Fibroblast of villous mesenchyme (primary cell): ENCODE data around the gene EXOC2. TPM values are rescaled to one million over a fixed set of nuclear protein-coding genes. Genes with fewer than 3 reads are reported as not detected.

Source experiments
- DNase-seq: peaks from one replicate; pipeline ENCODE4 v3.0.0-alpha.2; 2010; ENCODE audit warnings: low read depth
- H3K4me3 ChIP-seq: 2 replicates; pipeline ENCODE4 v1.5.1; 2011; ENCODE audit warnings: low read depth, mild to moderate bottlenecking, low read length
- total RNA-seq: library from RNA; depleted of rRNA; stranded (reverse); fragments of >200 nt; gene quantifications from 2 replicates; pipeline ENCODE4 v1.2.3, GENCODE V29; 2012
- TF ChIP-seq, protein P1 (sequence below): IDR thresholded peaks from 2 replicates; pipeline ENCODE4 v1.5.1; 2012; ENCODE audit warnings: low read depth, mild to moderate bottlenecking, low read length; ENCODE audit not compliant: insufficient read depth

EXOC2 gene
- total RNA-seq, 1 donor = 29.8 TPM

DNA sequence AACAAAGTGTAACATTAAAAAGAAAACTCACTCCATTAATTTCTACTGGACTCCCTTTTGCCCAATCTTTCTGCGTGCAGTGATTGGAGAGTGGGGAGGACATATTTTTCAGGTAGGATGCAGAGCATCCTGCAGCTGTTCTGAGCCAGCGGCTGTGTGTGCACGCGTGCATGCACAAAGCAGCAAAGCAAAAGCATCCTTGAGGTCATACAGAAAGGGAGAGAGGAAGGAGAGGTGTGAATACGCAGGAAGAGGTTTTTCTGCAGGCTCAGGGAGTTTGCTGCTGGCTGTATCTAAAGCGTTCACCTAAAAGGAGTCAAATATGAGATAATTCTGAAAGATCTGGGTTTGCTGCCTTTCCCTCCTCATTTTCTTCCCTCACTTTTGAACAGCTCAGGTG is 144.4 kb downstream of the EXOC2 start:
- DNase-seq = no peak
- no peak overlapping the region for H3K4me3 ChIP-seq
- TF ChIP-seq, protein P1, sequence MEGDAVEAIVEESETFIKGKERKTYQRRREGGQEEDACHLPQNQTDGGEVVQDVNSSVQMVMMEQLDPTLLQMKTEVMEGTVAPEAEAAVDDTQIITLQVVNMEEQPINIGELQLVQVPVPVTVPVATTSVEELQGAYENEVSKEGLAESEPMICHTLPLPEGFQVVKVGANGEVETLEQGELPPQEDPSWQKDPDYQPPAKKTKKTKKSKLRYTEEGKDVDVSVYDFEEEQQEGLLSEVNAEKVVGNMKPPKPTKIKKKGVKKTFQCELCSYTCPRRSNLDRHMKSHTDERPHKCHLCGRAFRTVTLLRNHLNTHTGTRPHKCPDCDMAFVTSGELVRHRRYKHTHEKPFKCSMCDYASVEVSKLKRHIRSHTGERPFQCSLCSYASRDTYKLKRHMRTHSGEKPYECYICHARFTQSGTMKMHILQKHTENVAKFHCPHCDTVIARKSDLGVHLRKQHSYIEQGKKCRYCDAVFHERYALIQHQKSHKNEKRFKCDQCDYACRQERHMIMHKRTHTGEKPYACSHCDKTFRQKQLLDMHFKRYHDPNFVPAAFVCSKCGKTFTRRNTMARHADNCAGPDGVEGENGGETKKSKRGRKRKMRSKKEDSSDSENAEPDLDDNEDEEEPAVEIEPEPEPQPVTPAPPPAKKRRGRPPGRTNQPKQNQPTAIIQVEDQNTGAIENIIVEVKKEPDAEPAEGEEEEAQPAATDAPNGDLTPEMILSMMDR = no peak

DNA sequence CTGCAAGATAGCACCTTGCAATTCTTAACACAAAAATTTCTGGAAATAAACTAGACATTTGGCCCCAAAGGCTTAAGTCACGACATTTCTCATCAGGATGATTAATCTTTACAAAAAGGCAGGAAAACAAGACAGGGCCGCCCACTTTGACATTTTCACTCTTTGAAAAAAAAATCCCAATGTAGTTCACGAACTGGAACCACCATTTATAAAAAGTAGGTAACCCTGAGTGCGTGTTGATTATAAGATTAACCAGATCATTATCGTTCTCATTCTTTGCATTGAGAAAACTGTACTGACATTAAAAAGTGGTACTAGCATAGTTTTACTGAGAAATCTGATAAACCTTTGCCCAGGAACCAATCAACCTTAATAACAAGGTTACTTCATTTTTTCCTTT is 144.8 kb downstream of the EXOC2 start:
- TF ChIP-seq, protein P1 = no peak
- H3K4me3 ChIP-seq = no peak overlapping the region
- no peak for DNase-seq

DNA sequence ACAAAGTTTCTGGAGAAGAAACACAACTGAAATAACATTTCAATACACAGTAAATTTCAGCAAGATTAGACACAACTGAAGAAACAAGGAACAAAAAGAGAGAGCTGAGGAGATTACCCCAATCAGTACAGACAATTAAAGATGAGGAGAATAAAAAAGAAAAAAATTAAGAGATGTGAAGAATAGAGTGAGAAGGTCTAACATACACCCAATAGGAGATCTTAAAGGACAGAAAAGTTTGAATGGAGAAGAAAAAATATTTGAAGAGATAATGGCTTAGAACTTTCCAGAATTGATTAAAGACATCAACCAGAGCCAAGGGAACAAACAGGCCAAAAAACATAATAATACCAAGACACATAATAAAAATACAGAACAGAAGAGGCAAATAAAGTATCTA is 152.4 kb downstream of the EXOC2 start:
- TF ChIP-seq, protein P1 = no peak
- no peak overlapping the region for H3K4me3 ChIP-seq
- DNase-seq = no peak

DNA sequence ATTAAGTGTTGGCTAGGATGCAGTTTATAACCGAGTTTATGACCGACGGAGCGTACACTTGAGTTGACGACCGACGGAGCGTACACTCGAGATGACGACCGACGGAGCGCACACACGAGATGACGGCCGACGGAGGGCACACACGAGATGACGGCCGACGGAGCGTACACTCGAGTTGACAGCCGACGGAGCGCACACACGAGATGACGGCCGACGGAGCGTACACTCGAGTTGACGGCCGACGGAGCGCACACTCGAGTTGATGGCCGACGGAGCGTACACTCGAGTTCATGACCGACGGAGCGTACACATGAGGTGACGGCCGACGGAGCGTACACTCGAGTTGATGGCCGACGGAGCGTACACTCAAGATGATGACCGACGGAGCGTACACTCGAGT is 155.8 kb downstream of the EXOC2 start:
- no peak overlapping the region for H3K4me3 ChIP-seq
- TF ChIP-seq, protein P1 = no peak

DNA sequence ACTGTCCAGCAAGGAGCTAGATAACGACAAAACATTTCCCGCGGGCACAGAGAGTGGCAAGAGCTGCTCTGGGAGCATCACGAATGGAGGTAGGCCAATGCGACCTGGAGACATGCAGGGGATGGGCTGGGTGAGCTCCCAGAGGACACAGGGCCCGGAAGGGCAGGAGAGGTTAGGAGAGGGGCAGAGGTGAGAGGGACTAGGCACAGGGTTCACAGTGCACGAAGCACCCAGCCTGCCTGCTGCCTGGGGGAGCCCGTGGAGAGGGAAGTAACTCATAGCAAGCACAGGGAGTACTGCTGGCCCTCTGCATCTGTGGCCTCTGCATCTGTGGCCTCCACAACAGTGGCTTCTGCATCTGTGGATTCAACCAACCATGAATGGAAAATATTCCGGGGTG is 162.5 kb downstream of the EXOC2 start:
- no peak for DNase-seq
- no peak overlapping the region for H3K4me3 ChIP-seq
- TF ChIP-seq, protein P1 = no peak

More for the DNA sequence above, 155.8 kb downstream of the EXOC2 start:
- no peak for DNase-seq

DNA sequence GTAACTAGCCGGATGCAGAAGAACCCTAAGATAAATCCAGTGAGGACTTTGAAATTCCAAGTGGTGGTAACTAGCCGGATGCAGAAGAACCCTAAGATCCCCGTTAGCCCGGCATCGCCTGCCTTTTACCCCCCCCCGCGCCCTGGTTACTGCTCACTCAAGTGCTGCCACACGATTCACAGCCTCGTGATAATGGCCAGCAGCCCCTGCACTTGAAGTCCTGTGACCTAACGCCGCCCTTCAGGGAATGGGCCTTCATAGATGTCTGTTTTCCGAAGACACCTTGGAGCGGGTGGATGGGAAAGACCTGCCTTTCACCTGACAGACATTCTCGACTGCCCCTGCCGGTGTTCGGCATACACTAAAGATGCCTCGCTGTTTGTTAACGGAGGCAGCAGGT is 163.9 kb downstream of the EXOC2 start:
- no peak for DNase-seq
- TF ChIP-seq, protein P1 = no peak
- no peak overlapping the region for H3K4me3 ChIP-seq

DNA sequence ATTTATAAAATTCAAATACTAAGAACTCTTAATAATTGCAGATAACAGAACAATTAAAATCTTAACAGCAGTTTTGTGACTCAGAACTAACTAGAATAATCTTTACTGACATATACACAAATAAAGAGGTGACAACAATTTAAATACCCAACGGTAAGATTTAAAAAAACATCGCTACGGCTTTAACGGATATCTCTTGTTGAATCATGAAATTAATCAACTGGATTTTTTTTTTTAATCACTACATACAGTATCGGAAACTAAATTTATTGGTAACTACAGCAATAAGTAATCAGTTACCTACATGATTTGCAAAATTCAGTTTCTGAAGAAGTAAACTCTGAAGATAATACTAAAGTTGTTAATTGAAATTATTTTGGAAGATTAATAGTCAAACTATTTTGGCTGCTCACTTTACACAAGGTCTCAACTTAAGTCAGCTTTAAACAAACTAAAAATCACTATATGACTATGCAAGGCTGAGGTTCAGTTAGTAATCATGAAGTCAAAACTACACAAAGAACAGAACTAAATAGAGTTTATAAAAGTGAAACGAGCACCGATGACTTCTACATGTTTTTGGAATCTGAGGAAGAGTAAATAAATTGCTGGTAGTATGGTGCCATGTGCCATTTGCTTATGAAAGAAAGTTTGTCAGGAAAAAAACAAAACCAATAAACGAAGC is 164.8 kb downstream of the EXOC2 start:
- no peak overlapping the region for H3K4me3 ChIP-seq
- no peak for DNase-seq
- TF ChIP-seq, protein P1 = no peak
